GM23338 (cell line): ENCODE data around the gene SPEM1. TPM values are rescaled to one million over a fixed set of nuclear protein-coding genes. Genes with fewer than 3 reads are reported as not detected.

Source experiments
- ATAC-seq: fragments of 200-7000 bp; cut with Tn5 transposase; 3 replicates; pipeline ENCODE4 v1.9.1; 2020
- DNase-seq: peaks from one replicate; pipeline ENCODE4 v3.0.0-alpha.2; 2015; ENCODE audit warnings: low spot score
- H2AFZ ChIP-seq: fragments of 200-600 bp; sonication (generic); 2 replicates; pipeline ENCODE4 v1.8.0; 2016; ENCODE audit warnings: antibody characterized with exemption, mild to moderate bottlenecking, moderate library complexity
- H3F3A ChIP-seq: fragments of 200-600 bp; sonication (generic); replicated peaks from 2 replicates; pipeline ENCODE4 v1.8.0; 2017; ENCODE audit warnings: antibody characterized with exemption, mixed run types, low read depth
- H3K27ac ChIP-seq: fragments of 200-600 bp; sonication (generic); 2 replicates; pipeline ENCODE4 v1.6.1; 2016; ENCODE audit warnings: low read depth
- H3K27me3 ChIP-seq: fragments of 200-600 bp; sonication (generic); 2 replicates; pipeline ENCODE4 v1.8.0; 2016; ENCODE audit warnings: mild to moderate bottlenecking, mixed run types, moderate library complexity; ENCODE audit not compliant: insufficient read depth
- H3K36me3 ChIP-seq: fragments of 200-600 bp; sonication (generic); 2 replicates; pipeline ENCODE4 v1.8.0; 2016; ENCODE audit warnings: mild to moderate bottlenecking; ENCODE audit not compliant: insufficient read depth
- H3K4me1 ChIP-seq: fragments of 200-600 bp; sonication (generic); 2 replicates; pipeline ENCODE4 v1.8.0; 2016; ENCODE audit warnings: mild to moderate bottlenecking, moderate library complexity; ENCODE audit not compliant: insufficient read depth
- H3K4me2 ChIP-seq: fragments of 200-600 bp; sonication (generic); 2 replicates; pipeline ENCODE4 v1.7.1; 2017; ENCODE audit warnings: mixed run types
- H3K4me3 ChIP-seq: fragments of 200-600 bp; sonication (generic); 2 replicates; pipeline ENCODE4 v1.6.1; 2016; ENCODE audit warnings: mixed run types
- H3K79me2 ChIP-seq: fragments of 200-600 bp; sonication (generic); replicated peaks from 2 replicates; pipeline ENCODE4 v1.8.0; 2017; ENCODE audit warnings: mild to moderate bottlenecking; ENCODE audit not compliant: insufficient read depth
- H3K9me2 ChIP-seq: fragments of 200-600 bp; sonication (generic); 2 replicates; pipeline ENCODE4 v1.8.0; 2017; ENCODE audit not compliant: insufficient read depth
- H4K20me1 ChIP-seq: fragments of 200-600 bp; sonication (generic); replicated peaks from 2 replicates; pipeline ENCODE4 v1.8.0; 2017; ENCODE audit warnings: mild to moderate bottlenecking; ENCODE audit not compliant: insufficient read depth
- H3K27ac Mint-ChIP-seq: 2 replicates; pipeline ENCODE4 v1.8.0; 2020; ENCODE audit warnings: inconsistent platforms, mild to moderate bottlenecking, moderate library complexity, mixed read lengths
- H3K27me3 Mint-ChIP-seq: 3 replicates; pipeline ENCODE4 v1.8.0; 2022; ENCODE audit warnings: low read depth, mild to moderate bottlenecking, moderate library complexity, mixed read lengths, inconsistent platforms; ENCODE audit not compliant: insufficient read depth, poor library complexity
- H3K36me3 Mint-ChIP-seq: 3 replicates; pipeline ENCODE4 v1.8.0; 2021; ENCODE audit warnings: low read depth, mild to moderate bottlenecking, inconsistent platforms, moderate library complexity, mixed read lengths
- H3K4me1 Mint-ChIP-seq: 3 replicates; pipeline ENCODE4 v1.8.0; 2020; ENCODE audit warnings: mild to moderate bottlenecking, inconsistent platforms, mixed read lengths
- H3K4me3 Mint-ChIP-seq: 3 replicates; pipeline ENCODE4 v1.8.0; 2021; ENCODE audit warnings: moderate library complexity, mild to moderate bottlenecking, inconsistent platforms, mixed read lengths
- H3K9me3 Mint-ChIP-seq: 3 replicates; pipeline ENCODE4 v1.8.0; 2020; ENCODE audit warnings: moderate library complexity, mild to moderate bottlenecking, inconsistent platforms, mixed read lengths
- CREB1 ChIP-seq: fragments of 250-450 bp; sonication (Bioruptor Pico); IDR thresholded peaks from 2 replicates; pipeline ENCODE4 v1.5.0; 2020; ENCODE audit warnings: low read depth, mild to moderate bottlenecking, moderate library complexity
- CTCF ChIP-seq, 2 experiments: fragments of 200-600 bp in 1 of 2; sonication (generic) in 1 of 2; conservative IDR thresholded peaks; 2 replicates each; pipeline versions ENCODE4 v1.5.1 to v1.6.1; 2016 to 2017; ENCODE audit warnings: antibody characterized with exemption in 2 of 2, low read depth in 2 of 2, mild to moderate bottlenecking in 2 of 2, moderate library complexity in 1 of 2
- ETS1 ChIP-seq: IDR thresholded peaks from 2 replicates; pipeline ENCODE4 v1.6.1; 2016; ENCODE audit warnings: antibody characterized with exemption
- EZH2phosphoT487 ChIP-seq: fragments of 200-600 bp; sonication (generic); IDR thresholded peaks from one replicate; pipeline ENCODE4 v1.8.1; 2018; ENCODE audit warnings: antibody characterized with exemption; ENCODE audit not compliant: unreplicated experiment
- ZNF331 ChIP-seq: fragments of 250-450 bp; sonication (Bioruptor Pico); IDR thresholded peaks from 2 replicates; pipeline ENCODE4 v1.5.0; 2020; ENCODE audit warnings: low read depth, mild to moderate bottlenecking, moderate library complexity
- ZNF462 ChIP-seq: fragments of 250-450 bp; sonication (Bioruptor Pico); IDR thresholded peaks from 2 replicates; pipeline ENCODE4 v1.5.0; 2020; ENCODE audit warnings: mild to moderate bottlenecking, moderate library complexity
- polyA plus RNA-seq: library from polyadenylated mRNA; unstranded; fragments of >200 nt; fragmentation: Nextera tagmentation; extraction: Ambion mirVana; gene quantifications from 2 replicates; pipeline ENCODE4 v1.2.1, GENCODE V29; 2016
- total RNA-seq: library from RNA; depleted of rRNA; stranded (reverse); fragments of >200 nt; shearing (Covaris generic); gene quantifications from 2 replicates; pipeline ENCODE4 v1.2.3, GENCODE V29; 2014
- TF ChIP-seq, protein P1 (sequence below): IDR thresholded peaks from one replicate; pipeline ENCODE4 v1.6.1; 2018; ENCODE audit warnings: antibody characterized with exemption; ENCODE audit not compliant: unreplicated experiment

Gene SPEM1
- total and polyA plus RNA-seq, 2 experiments from 2014 or later: not detected

DNA sequence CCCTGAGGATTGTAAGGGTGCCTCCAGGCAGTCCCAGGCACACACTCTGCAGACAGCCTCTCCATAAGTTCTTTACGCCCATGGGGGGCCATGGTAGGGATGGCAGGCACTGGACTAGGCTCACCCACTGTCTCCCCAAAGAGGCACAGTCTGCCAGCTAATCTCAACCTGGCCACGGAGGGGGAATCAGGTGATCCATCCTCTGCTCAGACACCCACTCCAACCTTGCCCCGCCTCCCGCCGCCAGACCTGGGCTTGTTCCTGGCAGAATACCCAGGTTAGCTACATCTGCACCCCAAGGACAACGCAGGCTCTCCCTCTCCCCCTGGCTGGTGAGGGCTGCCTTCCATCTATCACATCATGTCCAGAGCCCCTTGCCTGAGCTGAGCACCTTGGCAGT lies 11.3 kb upstream of the SPEM1 start (continued):
- TF ChIP-seq CTCF (conservative IDR thresholded peaks at IDR 0.05; ENCODE audit: low read depth in 2 of 2): no peak

DNA sequence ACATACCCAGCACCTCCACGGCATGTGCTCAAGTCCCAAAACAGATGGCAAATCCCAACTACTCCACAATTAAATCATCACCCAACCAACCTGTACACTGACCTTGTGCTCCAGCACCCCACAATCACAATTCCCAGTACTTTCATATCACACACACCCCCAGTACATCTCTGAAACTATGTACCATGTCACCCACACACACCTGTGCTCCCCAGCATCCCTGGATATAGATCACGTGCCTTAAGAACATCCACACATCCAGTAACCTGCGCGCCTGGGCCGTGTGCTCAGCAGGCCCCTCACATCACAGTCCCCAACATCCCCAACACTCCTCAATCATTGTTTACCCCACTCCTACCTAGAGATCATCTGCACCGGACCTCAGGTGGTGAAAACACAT lies 10.4 kb upstream of the SPEM1 start:
- Histone ChIP-seq H3K4me3 (no peak overlapping the region), H4K20me1 (no peaks in the 10 kb centered on the region; the same call in 1 of the 2 replicates), H3K27ac (no peak overlapping the region), H3K4me2 (no peak overlapping the region), H2AFZ (no peak overlapping the region), H3K9me2 (no peaks in the 10 kb centered on the region), H3K4me1 (peaks cover 22% of the 10 kb centered on the region), H3F3A (peaks cover 13% of the 10 kb centered on the region), H3K27me3 (no peaks in the 10 kb centered on the region), H3K36me3 (no peaks in the 10 kb centered on the region; the same call in 1 of the 2 replicates), H3K79me2 (peaks cover 8% of the 10 kb centered on the region; the same call in 1 of the 2 replicates)
- H3K4me1 Mint-ChIP-seq: peaks cover 36% of the 10 kb centered on the region
- DNase-seq: no peak
- no peaks in the 10 kb centered on the region for H3K9me3 Mint-ChIP-seq
- no peak for ATAC-seq
- no peak overlapping the region; the same call in 2 of the 3 replicates for H3K4me3 Mint-ChIP-seq
- peaks cover 21% of the 10 kb centered on the region for H3K36me3 Mint-ChIP-seq
- TF ChIP-seq ETS1: no peak
- TF ChIP-seq CTCF (conservative IDR thresholded peaks at IDR 0.05; ENCODE audit: low read depth in 2 of 2): no peak
- TF ChIP-seq ZNF331 (CRISPR knock-in tag): no peak
- TF ChIP-seq CREB1: no peak
- no peak for TF ChIP-seq EZH2phosphoT487
- TF ChIP-seq ZNF462 (CRISPR knock-in tag): no peak
- TF ChIP-seq, protein P1, sequence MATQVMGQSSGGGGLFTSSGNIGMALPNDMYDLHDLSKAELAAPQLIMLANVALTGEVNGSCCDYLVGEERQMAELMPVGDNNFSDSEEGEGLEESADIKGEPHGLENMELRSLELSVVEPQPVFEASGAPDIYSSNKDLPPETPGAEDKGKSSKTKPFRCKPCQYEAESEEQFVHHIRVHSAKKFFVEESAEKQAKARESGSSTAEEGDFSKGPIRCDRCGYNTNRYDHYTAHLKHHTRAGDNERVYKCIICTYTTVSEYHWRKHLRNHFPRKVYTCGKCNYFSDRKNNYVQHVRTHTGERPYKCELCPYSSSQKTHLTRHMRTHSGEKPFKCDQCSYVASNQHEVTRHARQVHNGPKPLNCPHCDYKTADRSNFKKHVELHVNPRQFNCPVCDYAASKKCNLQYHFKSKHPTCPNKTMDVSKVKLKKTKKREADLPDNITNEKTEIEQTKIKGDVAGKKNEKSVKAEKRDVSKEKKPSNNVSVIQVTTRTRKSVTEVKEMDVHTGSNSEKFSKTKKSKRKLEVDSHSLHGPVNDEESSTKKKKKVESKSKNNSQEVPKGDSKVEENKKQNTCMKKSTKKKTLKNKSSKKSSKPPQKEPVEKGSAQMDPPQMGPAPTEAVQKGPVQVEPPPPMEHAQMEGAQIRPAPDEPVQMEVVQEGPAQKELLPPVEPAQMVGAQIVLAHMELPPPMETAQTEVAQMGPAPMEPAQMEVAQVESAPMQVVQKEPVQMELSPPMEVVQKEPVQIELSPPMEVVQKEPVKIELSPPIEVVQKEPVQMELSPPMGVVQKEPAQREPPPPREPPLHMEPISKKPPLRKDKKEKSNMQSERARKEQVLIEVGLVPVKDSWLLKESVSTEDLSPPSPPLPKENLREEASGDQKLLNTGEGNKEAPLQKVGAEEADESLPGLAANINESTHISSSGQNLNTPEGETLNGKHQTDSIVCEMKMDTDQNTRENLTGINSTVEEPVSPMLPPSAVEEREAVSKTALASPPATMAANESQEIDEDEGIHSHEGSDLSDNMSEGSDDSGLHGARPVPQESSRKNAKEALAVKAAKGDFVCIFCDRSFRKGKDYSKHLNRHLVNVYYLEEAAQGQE: no peak
- peaks cover 13% of the 10 kb centered on the region for H3K27me3 Mint-ChIP-seq
- H3K27ac Mint-ChIP-seq: no peak overlapping the region
